ENCODE measurements around the gene TLCD4.

Gene TLCD4

GRCh38 chr1:95095833-95096217, 21.3 kb upstream of the TLCD4 start:
- DNase-seq (ENCODE audit: low spot score): no peak

GRCh38 chr1:95096218-95096841, 20.8 kb upstream of the TLCD4 start:
- no peak for DNase-seq (ENCODE audit: low spot score)

- DNase-seq (ENCODE audit: low spot score): no peak
Measured at GRCh38 chr1:95097426-95097825, 19.7 kb upstream of the TLCD4 start.

- DNase-seq (ENCODE audit: low spot score): no peak
Measured at GRCh38 chr1:95098196-95098595, 19.0 kb upstream of the TLCD4 start.

GRCh38 chr1:95108792-95109191, 8.4 kb upstream of the TLCD4 start:
- no peak for DNase-seq (ENCODE audit: low spot score)

GRCh38 chr1:95111014-95111413, 6.1 kb upstream of the TLCD4 start:
- DNase-seq (ENCODE audit: low spot score): no peak

- no peak for DNase-seq (ENCODE audit: low spot score)
Measured at GRCh38 chr1:95113684-95114083, 3.5 kb upstream of the TLCD4 start.

GRCh38 chr1:95115708-95116137, 1.4 kb upstream of the TLCD4 start:
- DNase-seq (ENCODE audit: low spot score): no peak

GRCh38 chr1:95116580-95117206, 462 bp upstream of the TLCD4 start:
- DNase-seq (ENCODE audit: low spot score): peak; percentile 56

- DNase-seq (ENCODE audit: low spot score): no peak
Measured at GRCh38 chr1:95118067-95118499, 928 bp downstream of the TLCD4 start.

GRCh38 chr1:95118710-95119109, 1.6 kb downstream of the TLCD4 start:
- DNase-seq (ENCODE audit: low spot score): no peak

GRCh38 chr1:95119273-95119672, 2.1 kb downstream of the TLCD4 start:
- DNase-seq (ENCODE audit: low spot score): no peak

GRCh38 chr1:95122151-95122697, 5.1 kb downstream of the TLCD4 start:
- no peak for DNase-seq (ENCODE audit: low spot score)

- no peak for DNase-seq (ENCODE audit: low spot score)
Measured at GRCh38 chr1:95124342-95124741, 7.2 kb downstream of the TLCD4 start.

- no peak for DNase-seq (ENCODE audit: low spot score)
Measured at GRCh38 chr1:95126366-95126765, 9.2 kb downstream of the TLCD4 start.

GRCh38 chr1:95126846-95127245, 9.7 kb downstream of the TLCD4 start:
- DNase-seq (ENCODE audit: low spot score): no peak

- no peak for DNase-seq (ENCODE audit: low spot score)
Measured at GRCh38 chr1:95127380-95127779, 10.2 kb downstream of the TLCD4 start.

GRCh38 chr1:95132762-95133161, 15.6 kb downstream of the TLCD4 start:
- DNase-seq (ENCODE audit: low spot score): no peak

- DNase-seq (ENCODE audit: low spot score): no peak
Measured at GRCh38 chr1:95133687-95134086, 16.5 kb downstream of the TLCD4 start.

- DNase-seq (ENCODE audit: low spot score): no peak
Measured at GRCh38 chr1:95138223-95138622, 21.1 kb downstream of the TLCD4 start.

- DNase-seq (ENCODE audit: low spot score): no peak
Measured at GRCh38 chr1:95139039-95139438, 21.9 kb downstream of the TLCD4 start.

GRCh38 chr1:95140791-95141190, 23.6 kb downstream of the TLCD4 start:
- DNase-seq (ENCODE audit: low spot score): no peak

GRCh38 chr1:95145493-95145892, 28.3 kb downstream of the TLCD4 start:
- no peak for DNase-seq (ENCODE audit: low spot score)

- DNase-seq (ENCODE audit: low spot score): no peak
Measured at GRCh38 chr1:95146637-95147036, 29.5 kb downstream of the TLCD4 start.
